Heart right ventricle (tissue), 16 donors: ENCODE data around the gene UQCR11. TPM values are rescaled to one million over a fixed set of nuclear protein-coding genes. Genes with fewer than 3 reads are reported as not detected.

ENCODE experiments used
- ATAC-seq, 8 donors: fragments of 200-7000 bp; cut with Tn5 transposase; one replicate each; pipeline ENCODE4 v1.9.1; 2020; ENCODE audit warnings: mild to moderate bottlenecking in 8 of 8, moderate library complexity in 8 of 8, moderate number of reproducible peaks in 1 of 8
- DNase-seq, 2 donors: peaks; one replicate each; pipeline ENCODE4 v3.0.0-alpha.2; 2020
- H3K27ac ChIP-seq, 10 donors: fragments of 200-600 bp; sonication (generic) in 2 of 10; one replicate each; pipeline versions ENCODE4 v1.5.0 to v1.8.0; 2020 to 2022; ENCODE audit warnings: mild to moderate bottlenecking in 3 of 10
- H3K27me3 ChIP-seq, 7 donors: fragments of 200-600 bp; one replicate each; pipeline ENCODE4 v1.8.0; 2021 to 2022; ENCODE audit warnings: mild to moderate bottlenecking in 2 of 7
- H3K36me3 ChIP-seq, 9 donors: fragments of 200-600 bp; sonication (generic) in 1 of 9; one replicate each; pipeline versions ENCODE4 v1.5.0 to v1.8.0; 2020 to 2022; ENCODE audit warnings: mild to moderate bottlenecking in 2 of 9
- H3K4me1 ChIP-seq, 9 donors: fragments of 200-600 bp; sonication (generic) in 1 of 9; one replicate each; pipeline versions ENCODE4 v1.5.0 to v1.8.0; 2020 to 2022; ENCODE audit warnings: mild to moderate bottlenecking in 4 of 9
- H3K4me3 ChIP-seq, 10 donors: fragments of 200-600 bp; sonication (generic) in 2 of 10; one replicate each; pipeline versions ENCODE4 v1.5.0 to v1.8.0; 2020 to 2022; ENCODE audit warnings: mild to moderate bottlenecking in 7 of 10, moderate library complexity in 2 of 10
- H3K9me3 ChIP-seq, 11 donors: fragments of 200-600 bp in 10 of 11; sonication (generic) in 2 of 11; one replicate each; pipeline versions ENCODE4 v1.5.0 to v1.8.0; 2013 to 2022; ENCODE audit warnings: mild to moderate bottlenecking in 2 of 11, control low read depth in 1 of 11, moderate library complexity in 1 of 11
- CTCF ChIP-seq, 9 donors: fragments of 200-600 bp; sonication (generic) in 2 of 9; IDR thresholded peaks; one replicate each; pipeline versions ENCODE4 v1.5.0 to v1.8.0; 2021 to 2022; ENCODE audit warnings: antibody characterized with exemption in 9 of 9, mild to moderate bottlenecking in 5 of 9, moderate library complexity in 1 of 9
- WGBS, 2 donors: extraction: QIAGEN DNeasy Blood & Tissue Kit; methylation state at CpG; one replicate each; pipeline ENCODE4 v1.1.7; 2013; ENCODE audit warnings: inconsistent platforms in 1 of 2; 5-methylcytosine and 5-hydroxymethylcytosine counted together
- intact Hi-C, 10 donors: fragments of 100-400 bp; cut with DNase I; formaldehyde crosslinking; loops; one replicate each; pipeline versions ENCODE4 v1.11.1 to v1.14.2; 2022
- polyA plus RNA-seq, 2 donors: library from polyadenylated mRNA; stranded (reverse); fragments of 200-250 nt; gene quantifications; one replicate each; pipeline ENCODE4 v1.2.3, GENCODE V29; 2013
- total RNA-seq, 10 donors: library from RNA; stranded (reverse); fragmentation: NEBNext Ultra II Directional in 3 of 10; extraction: Animal tissue kit (Norgen Biotek cat#: 25700) in 3 of 10; gene quantifications; one replicate each; pipeline versions ENCODE4 v1.2.1 to v1.2.4, GENCODE V29; 2021 to 2023
- donor health status: Arrhythmogenic right ventricular cardiomyopathy.
- donor health status: ischemic (EF 13 %, LVEDD 7.1; RV severe dilation, severe dysfunction).
- donor health status: healthy with polysubstance abuse.
- donor health status: DM: no; HTN: yes; CAD: no.
- donor health status: DM: no; HTN: no; CAD: no.
- donor health status: ischemic (EF 25% LVEDD 6.9; RV normal size, moderate dysfunction).
- donor health status: ischemic (EF 25% LVEDD 5.7; RV mildly dilated, moderate dysfunction).
- donor health status: healthy.
- donor health status: DM: yes; HTN: yes; CAD: no.
- donor health status: Ischemic cardiomyopathy.
- donor health status: ischemic (EF 35%, LVEDD 5.7; RV mildly dilated, moderate dysfunction).
- donor health status: nonischemic (EF 11% LVEDD 7.7; RV severe dilation, severe dysfunction).
- donor health status: DM: yes; HTN: yes; CAD: no.
- donor health status: PGD.
- donor health status: ischemic (EF 29% LVEDD 5.4; RV normal size, mild dysfunction).
- donor health status: nonischemic (EF 23%, LVEDD 6.1; RV moderate dilation, normal function).

UQCR11 gene
- total and polyA plus RNA-seq, 12 donors, result 141 to 1,132 (median 792) TPM

- intact Hi-C loops, result loop anchor here in 2 of 10 donors (10.0 kb wide), 2 partner anchors 53 to 163 kb away; partner anchors contain the start of gene TCF3 (in 1 of the 2)
- Histone ChIP-seq H3K9me3 (no peaks in the 10 kb centered on the region), H3K4me3 (no peak overlapping the region), H3K27ac (no peak overlapping the region), H3K4me1 (peaks cover 12 to 38% (median 32%) of the 10 kb centered on the region in 9 donors), H3K36me3 (peaks cover 0 to 41% (median 21%) of the 10 kb centered on the region in 9 donors), H3K27me3 (no peaks in the 10 kb centered on the region)
- DNase-seq, result no peak
- TF ChIP-seq CTCF (IDR thresholded peaks at IDR 0.05), result no peak
- no peak for ATAC-seq
- WGBS, 2 donors, result 93 to 94% methylated on average over 21 of the region's 21 CpGs
These were observed 3.1 kb downstream of the UQCR11 start for GRCh38 chr19:1602091-1602707.

- 93 to 95% methylated on average over 14 of the region's 14 CpGs for WGBS, 2 donors
- H3K36me3 ChIP-seq, result peaks cover 0 to 47% (median 26%) of the 10 kb centered on the region in 9 donors
- no peak for ATAC-seq
- no peaks in the 10 kb centered on the region for H3K27me3 ChIP-seq
- intact Hi-C loops, result loop anchor here in 2 of 10 donors (10.0 kb wide), 2 partner anchors 53 to 163 kb away; partner anchors contain the start of gene TCF3 (in 1 of the 2)
- no peak for TF ChIP-seq CTCF (IDR thresholded peaks at IDR 0.05)
- no peak overlapping the region for H3K4me3 ChIP-seq
- no peaks in the 10 kb centered on the region for H3K9me3 ChIP-seq
- peaks cover 12 to 37% (median 32%) of the 10 kb centered on the region in 9 donors for H3K4me1 ChIP-seq
- H3K27ac ChIP-seq, result no peak overlapping the region
- DNase-seq, result no peak
These were observed 3.6 kb downstream of the UQCR11 start for GRCh38 chr19:1601613-1602064.

GRCh38 chr19:1599460-1599846 lies 5.8 kb downstream of the UQCR11 start:
- no peaks in the 10 kb centered on the region for H3K9me3 ChIP-seq
- intact Hi-C loops, result no loop called here
- peaks cover 12 to 27% (median 20%) of the 10 kb centered on the region in 9 donors for H3K4me1 ChIP-seq
- H3K36me3 ChIP-seq, result peaks cover 0 to 69% (median 40%) of the 10 kb centered on the region in 9 donors
- TF ChIP-seq CTCF (IDR thresholded peaks at IDR 0.05), result no peak
- peak in 4 of 8 donors; percentile 3 to 25 (median 6) for ATAC-seq
- WGBS, 2 donors, result 92 to 94% methylated on average over 15 of the region's 15 CpGs
- no peak for DNase-seq
- no peaks in the 10 kb centered on the region for H3K27me3 ChIP-seq
- H3K27ac ChIP-seq, result no peak overlapping the region
- H3K4me3 ChIP-seq, result no peak overlapping the region

- WGBS, 2 donors, result 90 to 92% methylated on average over 20 of the region's 20 CpGs
- intact Hi-C loops, result no loop called here
- Histone ChIP-seq H3K4me3 (no peak overlapping the region), H3K27ac (no peak overlapping the region), H3K9me3 (no peaks in the 10 kb centered on the region), H3K4me1 (peaks cover 7 to 22% (median 15%) of the 10 kb centered on the region in 9 donors), H3K36me3 (peaks cover 0 to 73% (median 40%) of the 10 kb centered on the region in 9 donors), H3K27me3 (no peaks in the 10 kb centered on the region)
- TF ChIP-seq CTCF (IDR thresholded peaks at IDR 0.05), result no peak
- DNase-seq (no peak), ATAC-seq (peak in 2 of 8 donors; percentile 5 to 12)
These were observed 6.3 kb downstream of the UQCR11 start for GRCh38 chr19:1598777-1599459.
